GM19372 (cell line): ENCODE data around the gene MCUB.
"Not testable (repeated sequence)": the region's sequence is repeated elsewhere in the genome, so short reads cannot be mapped to it uniquely, and the experiment has no call there.

Experiments used
- ATAC-seq: cut with Tn5 transposase; IDR thresholded peaks from one replicate; pipeline ENCODE4 v1.9.1; 2021; ENCODE audit warnings: mild to moderate bottlenecking, low read depth, moderate library complexity; ENCODE audit not compliant: unreplicated experiment

The MCUB gene

DNA sequence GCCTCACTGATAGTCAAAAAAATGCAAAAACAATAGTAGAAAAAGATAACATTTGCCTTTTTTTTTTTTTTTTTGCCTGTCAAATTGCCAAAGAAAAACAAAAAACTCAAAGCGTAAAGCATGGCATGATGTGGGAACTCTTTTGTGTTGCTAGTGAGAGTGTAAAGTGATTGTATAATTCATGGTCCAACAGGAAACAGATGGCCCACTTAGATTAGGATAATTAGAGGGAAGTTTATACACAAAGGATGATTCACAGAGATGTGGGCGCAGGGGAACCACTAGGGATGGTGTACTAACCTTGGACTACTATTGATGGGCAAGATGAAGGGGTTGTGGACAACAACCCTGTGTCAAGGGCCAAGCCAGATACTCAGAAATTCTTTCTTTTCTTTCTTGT lies 16.4 kb downstream of the MCUB start:
- ATAC-seq = no peak

DNA sequence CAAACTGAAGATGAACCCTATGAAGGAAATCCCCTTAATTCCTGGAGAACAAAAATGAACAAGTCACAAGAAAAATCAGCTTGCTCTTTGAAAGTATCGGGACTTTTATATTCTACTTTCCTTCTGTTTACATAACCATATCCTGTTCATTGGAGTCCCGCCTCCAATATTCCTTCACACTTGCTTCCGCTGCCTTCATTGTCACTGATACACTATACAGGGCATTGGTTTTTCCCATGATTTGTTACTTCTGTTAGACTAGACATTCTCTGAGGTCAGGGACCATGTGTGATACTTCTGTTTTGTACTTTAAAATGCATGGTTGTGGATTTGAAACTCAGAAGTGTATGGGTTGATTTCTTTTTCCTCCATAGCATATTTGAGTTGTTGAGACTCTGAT lies 18.8 kb downstream of the MCUB start:
- no peak for ATAC-seq

GRCh38 chr4:109579997-109580396 lies 20.0 kb downstream of the MCUB start:
- not testable (repeated sequence) for ATAC-seq

DNA sequence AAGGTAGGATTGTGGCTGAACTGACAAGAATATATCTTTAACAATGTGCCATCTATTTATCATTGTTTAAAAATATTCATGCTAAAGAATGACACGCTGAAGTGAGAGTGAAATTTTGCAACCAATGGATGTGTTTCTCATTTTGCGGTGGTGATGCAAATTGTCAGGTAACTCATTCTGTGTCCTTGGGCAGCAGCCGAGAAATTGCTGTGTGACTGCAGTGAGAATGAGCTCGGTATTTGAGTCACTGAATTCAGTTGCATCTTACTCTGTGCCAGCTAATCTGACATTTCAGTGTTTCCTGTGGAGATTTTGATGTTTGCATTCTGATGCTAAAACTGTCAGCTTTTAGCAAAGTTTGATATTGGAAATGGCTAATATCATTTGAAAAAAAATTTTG lies 28.1 kb downstream of the MCUB start:
- ATAC-seq = peak; percentile 86

GRCh38 chr4:109589119-109589518 lies 29.1 kb downstream of the MCUB start:
- ATAC-seq = no peak

DNA sequence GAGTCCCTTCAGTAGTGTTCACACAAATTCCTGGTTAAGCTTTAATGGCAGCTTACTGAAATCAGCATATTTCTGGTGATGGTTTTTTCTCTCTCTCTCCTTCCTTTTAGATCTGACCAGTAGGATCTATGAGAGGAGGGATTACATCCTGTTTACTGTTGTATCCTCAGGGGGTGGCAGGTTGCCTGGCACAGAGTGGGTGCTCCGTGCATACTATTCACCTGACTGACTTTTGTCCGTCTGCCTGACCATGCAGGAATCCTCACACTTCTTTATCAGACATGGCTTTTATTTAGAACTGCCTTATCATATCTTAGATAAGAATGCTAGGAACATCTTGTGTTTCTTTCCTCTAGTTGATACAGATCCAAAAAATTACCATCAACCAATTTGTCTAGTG lies 29.6 kb downstream of the MCUB start:
- ATAC-seq = no peak

- no peak for ATAC-seq
These were observed 30.9 kb downstream of the MCUB start for GRCh38 chr4:109590905-109591304.

DNA sequence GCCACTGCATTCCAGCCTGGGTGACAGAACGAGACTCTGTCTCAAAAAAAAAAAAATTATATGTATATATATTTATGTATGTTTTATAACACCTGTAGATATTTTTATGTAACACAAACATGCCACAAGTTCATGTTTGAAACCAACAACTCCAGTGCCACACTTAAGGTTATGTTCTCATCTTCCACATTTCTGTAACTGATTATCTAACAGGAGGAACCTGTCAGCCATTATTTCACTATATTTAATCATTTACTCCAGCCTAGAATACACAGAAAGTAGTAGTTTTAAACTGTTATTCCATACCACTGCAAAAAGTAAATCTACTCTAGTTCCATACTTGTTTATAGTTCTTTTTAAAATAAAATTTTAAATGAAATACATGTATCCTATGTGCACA lies 32.3 kb downstream of the MCUB start:
- no peak for ATAC-seq

DNA sequence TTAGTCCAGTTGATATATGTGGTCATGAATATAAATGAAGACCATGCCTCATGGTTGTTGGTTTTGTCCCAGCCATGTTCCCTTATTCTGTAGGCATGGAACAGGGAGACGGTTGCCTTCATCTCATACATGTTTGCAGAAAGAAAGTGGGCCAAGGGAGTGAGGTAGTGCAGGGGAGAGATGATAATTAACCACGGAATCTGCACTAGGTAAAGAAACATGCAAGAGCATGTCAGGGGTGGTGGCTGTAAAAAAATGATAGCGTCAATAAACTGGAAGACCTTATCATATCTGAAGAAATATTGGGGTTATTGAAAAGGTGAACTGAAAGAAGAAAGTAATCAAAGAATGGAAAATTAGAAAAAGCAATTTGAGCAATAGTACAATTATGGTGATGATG lies 35.1 kb downstream of the MCUB start:
- ATAC-seq = not testable (repeated sequence)

GRCh38 chr4:109596420-109597085 lies 36.5 kb downstream of the MCUB start:
- not testable (repeated sequence) for ATAC-seq

GRCh38 chr4:109599046-109599652 lies 39.1 kb downstream of the MCUB start:
- no peak for ATAC-seq

DNA sequence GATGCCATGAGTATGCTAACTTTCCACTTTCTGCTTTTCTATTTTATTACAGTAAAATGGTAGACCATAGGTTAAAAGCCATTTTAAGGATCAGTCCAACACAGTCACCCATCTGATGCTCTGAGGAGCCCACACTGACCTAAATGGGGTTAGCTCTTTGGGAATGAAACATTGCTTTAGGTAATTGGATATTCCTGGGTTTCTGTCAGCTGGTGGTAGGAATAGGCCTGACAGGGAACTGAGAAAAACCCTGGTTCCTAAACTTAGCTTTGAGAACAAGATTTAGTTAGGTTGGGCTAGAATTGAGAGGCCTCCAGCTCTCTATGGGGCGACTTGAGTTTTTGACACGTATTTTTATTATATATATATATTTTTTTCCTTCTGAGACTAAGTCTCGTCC lies 40.4 kb downstream of the MCUB start:
- no peak for ATAC-seq

DNA sequence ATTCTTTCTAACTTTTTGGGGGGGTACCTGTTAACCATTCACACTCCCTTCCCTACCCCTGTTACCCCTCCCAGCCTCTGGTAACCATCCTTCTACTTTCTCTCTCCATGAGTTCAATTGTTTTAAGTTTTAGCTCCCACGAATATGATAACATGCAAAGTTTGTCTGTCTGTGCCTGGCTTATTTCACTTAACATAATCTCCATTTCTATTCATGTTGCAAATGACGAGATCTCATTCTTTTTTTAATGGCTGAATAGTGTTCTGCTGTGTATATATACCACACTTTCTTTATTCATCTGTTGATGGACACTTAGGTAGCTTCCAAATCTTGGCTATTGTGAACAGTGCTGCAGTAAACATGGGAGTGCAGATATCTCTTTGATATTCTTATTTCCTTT lies 41.3 kb downstream of the MCUB start:
- no peak for ATAC-seq

GRCh38 chr4:109607976-109608375 lies 47.9 kb downstream of the MCUB start:
- ATAC-seq = no peak

DNA sequence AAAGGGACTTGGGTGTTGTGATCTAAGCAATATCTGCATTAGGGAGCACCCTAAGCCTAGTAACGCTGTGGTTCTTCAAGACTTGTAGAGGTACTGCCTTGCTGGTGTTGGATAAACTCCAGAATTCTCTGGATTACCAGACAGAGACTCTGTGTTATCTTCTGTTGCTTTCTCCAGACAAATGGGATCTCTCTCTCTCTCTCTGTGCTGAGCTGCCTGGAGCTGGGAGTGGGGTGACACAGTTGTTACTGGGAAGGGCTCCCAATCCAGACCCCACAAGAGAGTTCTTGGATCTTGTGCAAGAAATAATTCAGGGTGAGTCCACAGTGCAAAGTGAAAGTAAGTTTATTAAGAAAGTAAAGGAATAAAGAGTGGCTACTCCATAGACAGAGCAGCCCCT lies 48.8 kb downstream of the MCUB start:
- ATAC-seq = no peak

- no peak for ATAC-seq
These were observed 49.4 kb downstream of the MCUB start for GRCh38 chr4:109609431-109609830.

- no peak for ATAC-seq
These were observed 50.4 kb downstream of the MCUB start for GRCh38 chr4:109610489-109610888.

- no peak for ATAC-seq
These were observed 51.1 kb downstream of the MCUB start for GRCh38 chr4:109611045-109611646.

DNA sequence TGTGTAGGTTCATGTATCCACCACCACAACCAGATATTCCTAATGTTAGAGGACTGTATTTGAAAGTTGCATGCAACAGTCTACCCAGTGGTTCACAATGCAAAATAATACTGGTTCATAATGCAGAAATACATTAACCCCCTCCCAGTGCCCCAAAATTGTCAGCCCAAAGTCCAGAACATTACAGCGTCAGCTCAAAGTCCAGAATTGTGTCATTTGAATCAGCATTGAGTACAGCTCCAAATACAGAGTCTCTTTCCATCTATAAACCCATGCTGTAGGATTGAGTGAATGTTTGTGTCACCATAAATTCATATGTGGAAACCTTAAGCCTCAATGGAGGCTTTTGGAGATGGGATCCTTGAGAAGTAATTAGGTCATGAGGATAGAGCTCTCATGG lies 54.0 kb downstream of the MCUB start:
- ATAC-seq = no peak

GRCh38 chr4:109614466-109614865 lies 54.4 kb downstream of the MCUB start:
- no peak for ATAC-seq

- ATAC-seq = no peak
These were observed 55.7 kb downstream of the MCUB start for GRCh38 chr4:109615742-109616141.

GRCh38 chr4:109616243-109616642 lies 56.2 kb downstream of the MCUB start:
- ATAC-seq = no peak
